Activated effector memory CD4-positive, alpha-beta T cell treated with Interleukin-2 at 50 U/mL for 16 hours (primary cell): ENCODE measurements around the gene SASS6.
A peak's percentile ranks its signal among the peaks of the same experiment; 100 is the strongest.

Experiments
- DNase-seq: peaks from one replicate; pipeline ENCODE4 v3.0.0-alpha.2; 2020

SASS6 gene, protein sequence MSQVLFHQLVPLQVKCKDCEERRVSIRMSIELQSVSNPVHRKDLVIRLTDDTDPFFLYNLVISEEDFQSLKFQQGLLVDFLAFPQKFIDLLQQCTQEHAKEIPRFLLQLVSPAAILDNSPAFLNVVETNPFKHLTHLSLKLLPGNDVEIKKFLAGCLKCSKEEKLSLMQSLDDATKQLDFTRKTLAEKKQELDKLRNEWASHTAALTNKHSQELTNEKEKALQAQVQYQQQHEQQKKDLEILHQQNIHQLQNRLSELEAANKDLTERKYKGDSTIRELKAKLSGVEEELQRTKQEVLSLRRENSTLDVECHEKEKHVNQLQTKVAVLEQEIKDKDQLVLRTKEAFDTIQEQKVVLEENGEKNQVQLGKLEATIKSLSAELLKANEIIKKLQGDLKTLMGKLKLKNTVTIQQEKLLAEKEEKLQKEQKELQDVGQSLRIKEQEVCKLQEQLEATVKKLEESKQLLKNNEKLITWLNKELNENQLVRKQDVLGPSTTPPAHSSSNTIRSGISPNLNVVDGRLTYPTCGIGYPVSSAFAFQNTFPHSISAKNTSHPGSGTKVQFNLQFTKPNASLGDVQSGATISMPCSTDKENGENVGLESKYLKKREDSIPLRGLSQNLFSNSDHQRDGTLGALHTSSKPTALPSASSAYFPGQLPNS

DNA sequence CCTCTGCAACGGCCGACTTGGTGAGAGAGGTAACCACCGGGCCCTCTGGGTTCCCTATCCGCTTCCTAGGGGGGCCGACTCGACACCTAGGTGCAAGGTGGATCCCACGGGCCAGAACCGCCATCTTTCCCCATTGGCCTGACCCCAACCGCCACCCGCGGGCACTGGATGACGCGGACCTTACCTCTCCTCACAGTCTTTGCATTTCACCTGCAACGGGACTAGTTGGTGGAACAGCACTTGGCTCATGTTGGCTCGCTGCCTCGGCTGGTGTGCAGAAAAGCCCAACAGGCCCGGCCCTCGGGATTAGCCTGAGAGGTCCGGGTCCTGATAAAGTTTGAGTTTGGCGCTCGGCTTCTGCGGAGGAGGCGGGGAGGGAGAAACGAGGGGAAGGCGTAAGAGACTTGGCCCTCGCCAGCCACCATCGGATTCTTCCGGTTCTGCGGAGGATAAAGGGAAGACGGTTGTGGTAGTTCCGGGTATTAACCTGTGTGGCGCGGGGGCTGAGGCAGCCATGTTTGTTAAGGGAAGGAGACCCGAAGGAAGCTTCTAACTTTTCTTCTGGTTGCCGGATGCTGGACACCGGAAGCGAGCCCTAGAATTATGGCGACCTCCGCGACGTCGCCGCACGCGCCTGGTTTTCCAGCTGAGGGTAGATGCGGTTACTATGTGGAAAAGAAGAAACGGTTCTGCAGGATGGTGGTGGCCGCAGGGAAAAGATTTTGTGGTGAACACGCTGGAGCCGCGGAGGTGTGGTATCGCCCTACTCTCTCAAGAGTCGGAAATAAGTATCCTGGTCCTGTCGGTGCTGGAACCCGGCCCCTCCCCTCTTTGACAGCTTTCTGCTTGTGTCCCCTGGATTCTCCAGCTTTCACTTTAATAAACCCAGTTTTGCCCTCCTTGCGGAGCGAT, at the start of gene SASS6, which contains the start of gene TRMT13:
Gene SASS6, minus strand, starts transcription at position 365 of the 912 bp plus-strand sequence. Its CDS starts 116 bp downstream, at position 249.
Gene TRMT13, plus strand, starts transcription at position 598 of the 912 bp plus-strand sequence. Its CDS starts 6 bp downstream, at position 604.
- DNase-seq: peak; percentile 91

DNA sequence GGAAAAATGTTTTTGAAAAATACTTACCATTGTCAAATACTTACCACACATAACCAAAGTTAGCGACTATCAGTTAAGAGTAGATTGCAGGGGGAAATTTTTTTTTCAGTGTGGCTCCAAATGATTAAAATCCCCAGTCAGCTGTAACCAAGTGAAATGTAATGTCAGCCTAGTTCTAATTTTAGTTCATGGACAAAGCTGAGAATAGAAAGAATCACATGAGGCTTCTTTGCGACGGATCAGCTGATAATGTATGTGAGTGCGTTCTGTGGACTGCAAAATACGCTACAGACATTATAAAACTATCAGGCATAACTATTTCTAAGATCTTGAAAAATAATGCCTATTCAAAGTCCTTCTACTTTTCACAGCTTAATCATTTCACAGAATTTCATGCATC, 45.4 kb upstream of the SASS6 start, which contains the start of gene LRRC39:
Gene LRRC39, minus strand, starts transcription at position 166 of the 400 bp plus-strand sequence. CDS start 9,740 bp downstream, outside the sequence.
- DNase-seq: no peak

DNA sequence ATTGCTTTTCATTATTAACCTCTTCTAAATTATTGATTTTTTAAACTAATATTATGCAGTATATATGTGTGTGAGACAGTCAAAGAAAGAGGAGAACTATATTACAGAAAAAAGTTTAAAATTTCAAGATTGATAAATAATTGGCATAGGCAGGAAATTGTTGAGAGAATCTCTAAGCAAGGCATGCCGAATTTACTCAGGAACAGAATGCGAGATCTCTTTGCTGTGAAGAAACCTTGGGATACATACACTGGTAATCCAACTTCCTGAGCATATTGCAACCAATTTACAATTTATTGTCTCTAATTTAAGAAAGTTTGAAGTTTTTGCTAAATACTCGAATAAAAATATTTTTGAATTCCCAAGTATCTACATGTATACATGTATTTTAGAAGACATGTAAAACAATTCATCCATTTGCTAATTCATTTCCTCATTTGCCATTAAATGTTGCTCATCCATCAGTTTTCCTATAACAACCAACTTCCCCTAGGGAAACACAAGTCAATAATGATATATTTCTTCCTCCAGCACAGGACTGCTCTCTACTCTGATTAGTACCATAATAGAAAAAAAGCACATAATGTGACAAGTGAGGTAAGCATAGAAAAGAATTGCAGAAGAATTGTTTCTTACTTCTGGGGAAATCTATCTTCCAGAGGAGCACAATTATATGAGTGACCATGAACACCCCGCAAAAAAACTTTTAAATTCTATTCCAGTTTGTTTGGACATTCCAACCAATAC, 44.7 kb upstream of the SASS6 start:
- no peak for DNase-seq

DNA sequence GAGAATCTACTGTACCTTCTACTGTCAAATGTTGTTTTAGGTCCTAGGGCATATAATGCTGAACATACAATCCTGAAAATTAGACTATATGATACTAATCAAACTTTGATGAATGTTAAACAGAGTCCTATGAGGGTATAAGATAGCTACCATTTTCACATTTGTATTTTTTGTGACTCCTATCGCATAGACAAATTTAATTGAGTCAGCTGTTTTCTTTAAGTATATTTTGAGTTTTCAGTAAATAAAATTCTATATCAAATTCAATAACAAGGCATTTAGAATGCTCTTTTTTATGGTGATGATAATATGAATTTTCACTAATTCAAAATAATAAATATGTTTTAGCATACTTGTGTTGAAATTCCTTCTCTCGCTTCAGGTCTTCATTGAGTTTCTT, 35.3 kb upstream of the SASS6 start:
- no peak for DNase-seq

DNA sequence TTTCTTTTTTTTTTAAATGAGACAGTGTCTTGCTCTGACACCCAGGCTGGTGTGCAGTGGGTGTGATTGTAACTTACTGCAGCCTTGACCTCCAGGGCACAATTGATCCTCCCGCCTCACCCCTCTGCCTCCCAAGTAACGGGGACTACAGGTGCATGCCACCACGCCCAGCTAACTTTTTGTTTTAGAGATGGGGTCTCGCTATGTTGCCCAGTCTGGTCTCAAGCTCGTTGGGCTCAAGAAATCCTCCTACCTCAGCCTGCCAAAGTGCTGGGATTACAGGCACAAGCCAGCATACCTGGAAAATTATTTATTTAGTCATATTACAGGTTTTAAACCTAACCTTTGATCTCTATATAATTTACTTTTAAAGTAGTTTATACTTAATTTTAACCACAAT, 32.0 kb upstream of the SASS6 start:
- DNase-seq: no peak

DNA sequence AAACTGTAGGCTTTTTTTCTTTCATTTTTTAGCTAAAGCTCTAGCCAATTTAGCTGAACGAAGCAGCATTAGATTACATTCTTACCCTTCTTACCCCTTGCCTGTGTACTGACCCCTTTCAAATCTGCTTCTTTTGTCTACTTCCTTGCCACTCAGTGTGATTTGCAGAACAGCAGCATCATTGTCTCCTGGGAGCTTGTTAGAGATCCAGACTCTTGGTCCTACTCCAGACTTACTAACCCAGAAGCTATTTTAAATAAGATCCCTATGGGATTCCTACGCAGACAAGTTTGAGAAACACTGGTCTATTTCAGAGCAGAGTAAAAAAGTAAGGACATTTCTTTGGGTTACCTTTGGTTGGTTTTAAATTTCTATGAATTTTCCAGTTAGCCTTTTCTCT, 31.5 kb upstream of the SASS6 start:
- DNase-seq: no peak

DNA sequence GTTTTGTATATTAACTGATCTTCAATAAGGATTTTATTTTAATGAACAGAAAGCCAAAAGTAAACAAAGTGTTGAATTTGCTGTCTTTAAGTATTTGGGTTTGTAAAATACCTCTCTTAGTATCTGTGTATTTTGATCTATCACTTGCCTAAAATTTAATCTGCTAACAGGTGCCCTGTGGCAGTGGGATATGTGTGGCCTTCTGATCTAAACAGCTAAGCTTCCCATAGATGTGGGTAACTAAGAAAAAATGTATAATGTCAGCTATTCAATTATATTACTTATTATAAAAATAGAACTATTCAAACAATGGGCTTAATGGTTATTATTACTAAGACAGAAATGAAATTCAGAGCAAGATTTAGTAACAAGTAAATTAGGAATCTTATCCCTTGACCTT, 30.2 kb upstream of the SASS6 start:
- no peak for DNase-seq

DNA sequence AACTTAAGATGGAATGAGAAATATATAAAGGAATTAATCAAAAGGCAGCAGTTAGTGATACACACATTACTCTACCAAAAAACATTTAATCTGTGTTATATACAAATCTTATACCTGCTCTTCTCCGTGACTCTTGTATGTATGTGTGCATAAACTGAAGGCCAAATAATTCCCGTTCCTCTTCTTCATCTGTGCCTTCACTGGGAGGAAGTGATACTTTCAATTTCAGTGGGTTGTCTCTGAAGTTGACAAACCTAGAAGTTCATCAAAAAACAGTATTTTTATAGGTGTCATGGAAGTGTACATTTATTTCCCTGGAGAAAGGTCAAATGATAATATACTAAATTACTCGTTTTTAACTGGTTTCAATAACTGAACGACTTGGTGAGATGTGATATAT, 19.5 kb upstream of the SASS6 start:
- no peak for DNase-seq

DNA sequence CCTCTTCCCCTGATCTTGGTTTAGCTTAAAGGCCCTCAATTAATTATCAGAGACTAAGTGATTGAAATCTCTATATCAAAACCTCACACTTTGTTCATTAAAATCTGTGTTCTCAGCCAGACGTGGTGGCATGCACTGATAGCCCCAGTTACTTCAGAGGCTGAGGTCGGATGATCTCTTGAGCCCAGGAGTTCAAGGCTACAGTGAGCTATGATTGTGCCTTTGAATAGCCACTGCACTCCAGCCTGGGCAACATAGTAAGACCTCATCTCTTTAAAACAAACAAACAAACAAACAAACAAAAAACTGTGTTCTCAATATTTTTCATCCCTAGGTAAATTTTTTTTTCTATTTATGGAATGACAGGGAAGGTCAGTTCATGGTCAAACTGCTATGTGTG, 18.9 kb upstream of the SASS6 start:
- DNase-seq: no peak

DNA sequence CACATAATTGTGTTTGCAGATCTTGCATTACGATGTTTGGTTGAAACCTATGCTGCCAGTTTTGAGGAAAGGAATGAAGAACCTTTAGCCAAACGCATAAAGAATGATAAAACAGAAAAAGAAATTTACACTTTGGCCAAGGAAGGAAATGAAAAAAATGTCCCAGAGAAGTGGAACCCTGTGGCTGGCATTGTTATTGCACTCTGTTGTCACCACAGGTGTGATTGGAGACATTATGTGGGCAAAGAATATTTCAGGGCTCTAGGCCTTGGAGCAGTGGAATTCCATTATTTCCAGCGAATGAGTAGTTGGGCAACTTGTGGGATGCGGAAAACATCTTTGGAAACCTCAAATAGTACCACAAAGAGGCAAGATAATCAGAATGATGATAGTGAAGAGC, 15.1 kb upstream of the SASS6 start:
- DNase-seq: no peak

DNA sequence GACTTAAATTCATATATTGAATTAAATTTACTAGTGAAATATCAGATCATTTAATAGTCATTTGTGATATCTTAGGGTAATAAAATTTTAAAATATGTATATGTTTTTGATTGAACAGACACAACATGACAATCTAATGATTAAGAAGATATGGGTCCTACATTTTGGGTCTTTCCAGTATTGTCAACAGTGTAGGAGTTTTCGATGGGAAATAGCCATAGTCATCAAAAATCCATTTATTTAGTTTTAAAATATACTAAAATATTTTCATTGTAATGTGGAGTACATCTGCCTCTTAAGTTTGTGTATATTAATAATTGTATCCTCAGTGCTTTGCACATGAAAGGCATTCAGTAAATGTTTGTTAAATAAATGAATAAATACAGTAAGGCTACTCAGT, 14.2 kb upstream of the SASS6 start:
- no peak for DNase-seq

DNA sequence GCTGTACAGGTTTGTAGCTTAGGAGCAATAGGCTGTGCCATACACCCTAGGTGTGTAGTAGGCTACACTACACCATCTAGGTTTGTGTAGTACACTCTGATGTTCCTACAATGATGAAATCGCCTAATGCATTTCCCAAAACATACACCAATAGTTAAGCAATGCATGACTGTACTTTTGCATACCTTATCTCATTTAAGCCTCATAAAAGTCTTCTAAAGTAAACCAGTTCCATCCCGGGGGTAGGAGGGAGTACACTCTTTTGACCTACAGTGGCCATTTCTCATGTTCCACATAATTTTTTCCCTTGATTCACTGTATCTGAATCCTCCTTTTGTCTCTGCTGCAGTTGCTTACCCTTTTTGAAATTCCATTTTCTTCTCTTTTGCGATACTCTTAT, 12.4 kb upstream of the SASS6 start:
- no peak for DNase-seq

DNA sequence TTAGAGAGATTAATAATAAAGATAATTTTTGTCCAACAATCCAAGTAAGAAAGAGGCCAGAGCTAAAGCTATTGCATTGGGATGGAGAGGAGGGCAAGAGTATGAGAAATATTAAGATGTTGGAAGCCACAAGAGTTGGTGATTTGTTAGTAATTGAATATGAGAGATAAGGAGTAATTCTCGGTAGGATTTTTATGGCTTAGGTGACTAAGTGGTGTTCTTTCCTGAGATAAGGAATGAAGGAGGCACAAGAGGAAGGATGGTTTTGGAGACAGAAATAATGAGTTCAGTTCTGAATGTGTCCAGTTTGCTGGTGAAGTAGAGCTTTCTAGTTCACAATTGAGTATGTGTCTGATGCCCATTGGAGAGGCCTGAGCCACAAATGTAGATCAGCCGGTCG, 9.6 kb upstream of the SASS6 start:
- no peak for DNase-seq

DNA sequence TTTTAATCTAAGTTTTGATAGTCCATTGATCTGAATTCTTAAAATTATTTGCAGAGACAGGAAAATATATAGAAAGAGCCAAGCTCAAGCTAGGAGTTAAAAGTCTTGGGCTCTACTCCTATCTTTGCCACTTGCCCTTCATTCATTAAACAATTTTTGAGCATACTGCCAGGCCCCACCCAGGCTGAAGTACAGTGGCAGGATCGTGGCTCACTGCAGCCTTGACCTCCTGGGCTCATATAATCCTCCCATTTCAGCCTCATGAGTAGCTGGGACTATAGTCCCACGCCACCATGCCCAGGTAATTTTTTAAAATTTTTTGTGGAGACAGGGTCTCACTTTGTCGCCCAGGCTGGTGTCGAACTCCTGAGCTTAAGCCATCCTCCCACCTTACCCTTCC, 8.5 kb upstream of the SASS6 start:
- no peak for DNase-seq

DNA sequence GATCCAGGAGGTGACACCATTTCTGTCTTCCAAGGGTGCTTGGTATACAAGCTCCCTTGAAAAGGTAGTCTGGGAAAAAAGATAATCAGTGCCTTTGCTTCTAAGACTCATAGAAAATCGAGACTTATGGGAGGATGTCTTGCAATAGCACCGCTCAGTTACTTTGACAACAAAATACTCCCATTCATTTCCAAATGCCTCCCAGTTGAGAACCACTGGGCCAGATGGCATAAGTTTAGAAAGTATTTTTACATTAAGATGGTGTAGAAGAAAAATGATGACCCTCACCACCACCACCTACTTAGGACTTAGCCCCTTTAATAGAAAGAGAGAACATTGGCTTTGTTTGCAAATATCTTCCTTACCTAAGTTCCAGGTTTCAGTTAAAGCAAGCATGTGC, 4.9 kb upstream of the SASS6 start:
- no peak for DNase-seq

DNA sequence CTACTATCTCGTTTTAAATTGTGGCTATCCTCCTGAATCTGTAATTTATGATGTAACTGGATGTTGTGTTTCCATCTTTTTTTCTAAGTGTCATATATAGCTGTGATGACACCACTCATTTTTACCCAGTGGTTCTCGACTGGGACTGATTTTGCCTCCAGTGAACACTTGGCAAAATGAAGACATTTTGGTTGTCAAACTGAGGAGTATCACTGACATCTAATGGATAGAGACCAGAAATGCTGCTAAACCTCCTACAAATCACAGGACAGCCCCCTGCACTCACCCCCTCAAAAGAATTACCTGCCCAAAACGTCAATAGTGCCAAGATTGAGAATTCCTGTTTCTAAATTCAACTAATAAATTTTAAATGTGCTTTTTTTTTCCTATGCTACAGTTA, 2.1 kb upstream of the SASS6 start:
- no peak for DNase-seq

DNA sequence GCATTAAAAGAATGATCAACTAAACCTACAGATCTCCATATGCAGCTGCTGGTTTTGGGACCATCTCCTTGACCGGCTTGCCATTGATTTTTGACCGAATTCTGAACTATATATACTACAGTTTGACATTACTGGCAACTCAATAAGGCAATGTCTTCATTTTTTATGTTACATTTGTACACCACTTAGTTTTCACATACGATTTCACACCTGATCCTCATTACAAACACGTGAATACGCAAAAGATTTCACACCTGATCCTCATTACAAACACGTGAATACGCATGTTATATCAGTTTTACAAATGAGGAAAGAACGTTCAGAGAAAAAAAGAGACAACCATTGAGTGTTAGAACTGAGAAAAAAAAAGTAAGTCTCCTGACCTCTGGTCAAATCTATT, 1.1 kb downstream of the SASS6 start:
- no peak for DNase-seq

DNA sequence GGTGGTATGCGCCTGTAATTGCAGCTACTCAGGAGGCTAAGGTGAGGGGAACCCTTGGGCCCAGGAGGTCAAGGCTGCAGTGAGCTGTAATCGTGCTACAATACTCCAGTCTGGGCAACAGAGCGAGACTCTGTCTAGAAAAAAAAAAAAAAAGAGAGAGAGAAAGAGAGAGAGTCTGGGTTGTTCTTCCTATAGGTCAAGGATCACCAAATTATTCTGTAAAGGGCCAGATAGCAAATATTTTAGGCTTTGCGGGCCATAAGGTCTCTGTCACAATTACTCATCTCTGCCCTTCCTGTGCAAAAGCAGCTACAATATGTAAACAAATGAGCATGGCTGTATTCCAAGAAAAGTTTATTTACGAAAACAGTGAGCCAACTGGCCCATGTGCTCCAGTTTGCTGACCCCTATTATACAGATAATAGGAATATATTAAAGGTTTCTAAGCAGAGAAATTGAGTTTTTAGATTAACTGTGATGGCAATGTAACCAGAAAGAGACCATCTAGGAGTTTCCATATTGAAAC, 2.1 kb downstream of the SASS6 start:
- DNase-seq: no peak

DNA sequence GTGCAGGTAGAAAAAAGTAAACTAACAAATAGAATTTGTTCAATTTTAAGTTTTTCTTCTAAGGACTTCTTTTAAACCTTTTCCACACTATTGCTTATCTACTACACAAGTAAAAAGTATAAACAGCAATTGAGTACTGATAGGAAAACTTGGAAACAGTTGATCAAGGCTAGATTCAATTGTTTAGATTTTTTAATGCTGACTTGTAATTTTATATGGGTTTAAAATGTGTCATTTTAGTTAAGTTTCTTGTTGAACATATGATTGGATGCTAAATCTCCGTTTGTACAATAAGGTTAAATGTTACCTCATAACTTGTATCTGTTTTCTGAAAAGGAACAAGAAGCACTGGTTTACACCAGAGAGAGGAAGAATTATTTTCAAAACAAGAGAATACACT, 5.5 kb downstream of the SASS6 start:
- no peak for DNase-seq

DNA sequence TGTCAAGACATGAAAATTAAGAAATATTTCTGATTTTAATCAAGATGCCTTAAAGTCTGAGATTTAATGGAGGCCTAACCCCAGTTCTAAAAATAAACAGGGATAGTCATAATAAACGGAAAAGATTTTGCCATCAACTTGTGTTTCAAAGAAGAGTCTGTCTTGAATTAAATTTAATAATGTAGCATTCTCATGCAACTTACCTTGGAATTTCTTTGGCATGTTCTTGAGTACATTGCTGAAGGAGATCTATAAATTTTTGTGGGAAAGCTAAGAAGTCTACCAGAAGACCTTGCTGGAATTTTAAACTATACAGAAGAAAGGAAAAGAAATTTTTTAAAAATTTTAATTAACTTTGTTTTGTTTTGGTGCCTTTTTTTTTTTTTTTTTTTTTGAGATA, 10.6 kb downstream of the SASS6 start:
- no peak for DNase-seq

DNA sequence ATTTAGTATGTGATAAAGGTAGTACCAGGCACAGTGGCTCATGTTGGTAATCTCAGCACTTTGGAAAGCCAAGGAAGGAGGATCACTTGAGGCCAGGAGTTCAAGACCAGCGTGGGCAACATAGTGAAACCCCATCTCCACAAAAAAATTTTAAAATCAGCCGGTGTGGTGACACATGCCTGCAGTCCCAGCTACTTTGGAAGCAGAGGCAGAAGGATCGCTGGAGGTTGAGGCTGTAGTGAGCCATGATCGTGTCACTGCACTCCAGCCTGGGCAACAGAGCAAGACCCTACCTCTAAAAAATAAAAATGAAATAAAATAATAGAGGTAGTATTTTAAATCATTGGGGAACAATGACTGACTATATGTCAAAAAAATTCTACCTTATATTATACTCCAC, 17.2 kb downstream of the SASS6 start:
- no peak for DNase-seq

DNA sequence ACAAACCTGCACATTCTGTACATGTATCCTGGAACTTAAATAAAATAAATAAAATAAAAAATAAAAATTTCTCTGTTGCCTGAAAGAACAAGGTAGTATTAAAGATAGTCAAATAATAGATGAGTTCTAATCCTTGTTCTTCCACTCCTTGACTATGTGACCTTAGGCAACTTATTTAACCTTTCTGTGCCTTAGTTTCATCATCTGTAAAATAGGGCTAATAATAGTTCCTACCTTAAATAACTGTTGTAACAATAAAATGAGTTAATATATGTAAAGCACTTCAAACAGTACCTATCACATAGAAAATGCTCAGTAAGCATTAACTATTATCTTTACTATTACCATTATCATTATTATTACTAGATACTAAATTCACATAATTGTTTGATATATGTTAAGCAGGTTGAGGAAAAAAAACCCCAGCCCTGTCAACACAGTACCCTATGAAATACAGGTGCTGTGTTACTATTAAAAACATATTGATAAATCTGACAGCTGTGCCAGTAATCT, 23.1 kb downstream of the SASS6 start:
- no peak for DNase-seq
